H54 (cell line): Measurements from ENCODE around the gene DNAJB8.

Experiments
- DNase-seq: peaks from one replicate; pipeline ENCODE4 v3.0.0; 2011; ENCODE audit warnings: low spot score, mixed read lengths; ENCODE audit not compliant: insufficient read length
- FAIRE-seq: peaks from 3 replicates; lab custom pipeline; 2011; peaks lifted over from hg19 to GRCh38; lab: Jason Lieb, UNC
- POLR2A ChIP-seq: IDR thresholded peaks from 2 replicates; pipeline ENCODE4 v1.6.1; 2011; ENCODE audit warnings: low read depth, mild to moderate bottlenecking, low read length

Gene DNAJB8

DNA sequence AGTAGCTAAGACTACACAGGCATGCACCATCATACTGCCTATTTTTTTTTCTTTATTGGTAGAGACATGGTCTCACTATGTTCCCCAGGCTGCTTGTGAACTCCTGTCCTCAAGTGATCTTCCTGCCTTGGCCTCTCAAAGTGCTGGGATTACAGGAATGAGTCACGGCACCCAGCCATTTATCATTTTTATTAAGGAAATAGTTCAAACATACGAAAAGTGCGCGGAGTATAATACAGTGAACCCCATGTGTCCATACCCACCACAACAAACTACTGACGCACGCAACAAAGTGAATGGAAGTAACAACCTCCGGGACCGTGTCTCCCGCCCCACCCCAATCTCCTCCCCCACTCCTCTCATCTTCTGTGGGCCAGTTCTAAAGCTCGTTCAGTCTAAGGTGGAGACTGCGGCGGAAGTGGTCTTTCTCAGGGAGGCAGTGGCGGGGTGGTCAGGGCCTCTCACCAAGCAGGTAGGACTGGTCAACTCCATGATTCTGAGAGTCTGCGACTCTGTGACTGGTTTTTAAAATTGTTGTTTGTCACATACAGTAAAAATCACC, 42.1 kb downstream of the DNAJB8 start:
- TF ChIP-seq POLR2A, result no peak
- DNase-seq, result peak; percentile 74
- FAIRE-seq, result peak; percentile 81

DNA sequence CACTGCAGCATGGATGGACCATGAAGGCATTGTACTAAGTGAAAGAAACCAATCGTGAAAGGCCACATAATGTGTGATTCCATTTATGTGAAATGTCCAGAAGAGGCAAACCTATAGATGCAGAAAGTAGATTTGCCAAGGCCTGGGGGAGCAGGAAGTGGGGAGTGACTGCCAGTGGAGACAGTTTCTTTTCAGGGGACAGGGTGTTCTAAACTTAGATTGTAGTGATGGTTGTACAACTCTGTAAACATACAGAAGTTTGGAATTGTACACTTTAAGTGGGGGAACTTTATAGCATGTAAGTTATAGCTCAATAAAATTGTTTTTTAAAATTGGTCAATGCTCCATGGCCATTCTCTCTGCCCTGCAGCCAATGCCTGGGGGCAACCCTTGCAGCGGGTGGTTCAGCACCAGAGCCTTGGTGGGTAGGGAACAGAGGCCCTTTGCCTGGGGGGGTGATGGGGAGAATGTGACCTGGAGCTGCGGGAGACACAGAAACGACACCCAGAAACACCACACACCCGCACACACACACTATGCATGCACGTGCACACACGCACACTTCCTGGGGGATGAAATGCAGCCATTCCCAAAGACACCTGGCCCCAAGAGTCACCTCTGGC, 43.1 kb downstream of the DNAJB8 start:
- TF ChIP-seq POLR2A, result no peak
- DNase-seq (no peak), FAIRE-seq (no peak)

GRCh38 chr3:128422762-128423524, 43.7 kb downstream of the DNAJB8 start:
- no peak for TF ChIP-seq POLR2A
- FAIRE-seq (no peak), DNase-seq (no peak)

DNA sequence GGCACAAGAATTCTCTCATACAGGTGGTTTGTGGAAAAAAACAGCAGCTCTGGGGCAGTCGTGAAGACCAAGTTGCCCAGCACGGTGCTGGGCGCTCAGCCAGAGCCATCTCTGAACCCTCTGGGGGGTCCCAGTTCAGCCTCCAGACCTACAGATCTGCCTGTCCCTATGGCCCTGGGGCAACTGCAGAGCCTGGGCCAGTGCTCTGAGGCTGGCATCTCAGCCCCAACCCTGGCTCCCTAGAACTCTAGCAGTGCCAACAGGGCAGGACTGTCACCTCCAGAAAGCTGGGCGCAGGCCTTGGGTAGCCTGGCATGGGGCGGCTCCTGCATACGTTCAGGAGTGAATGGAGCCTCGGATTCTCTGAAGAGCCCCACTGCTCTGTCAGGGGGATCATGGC, 44.7 kb downstream of the DNAJB8 start:
- TF ChIP-seq POLR2A, result no peak
- DNase-seq (no peak), FAIRE-seq (no peak)

- TF ChIP-seq POLR2A, result no peak
- FAIRE-seq, result no peak
- no peak for DNase-seq
Measured at GRCh38 chr3:128421439-128421836, 45.3 kb downstream of the DNAJB8 start.

DNA sequence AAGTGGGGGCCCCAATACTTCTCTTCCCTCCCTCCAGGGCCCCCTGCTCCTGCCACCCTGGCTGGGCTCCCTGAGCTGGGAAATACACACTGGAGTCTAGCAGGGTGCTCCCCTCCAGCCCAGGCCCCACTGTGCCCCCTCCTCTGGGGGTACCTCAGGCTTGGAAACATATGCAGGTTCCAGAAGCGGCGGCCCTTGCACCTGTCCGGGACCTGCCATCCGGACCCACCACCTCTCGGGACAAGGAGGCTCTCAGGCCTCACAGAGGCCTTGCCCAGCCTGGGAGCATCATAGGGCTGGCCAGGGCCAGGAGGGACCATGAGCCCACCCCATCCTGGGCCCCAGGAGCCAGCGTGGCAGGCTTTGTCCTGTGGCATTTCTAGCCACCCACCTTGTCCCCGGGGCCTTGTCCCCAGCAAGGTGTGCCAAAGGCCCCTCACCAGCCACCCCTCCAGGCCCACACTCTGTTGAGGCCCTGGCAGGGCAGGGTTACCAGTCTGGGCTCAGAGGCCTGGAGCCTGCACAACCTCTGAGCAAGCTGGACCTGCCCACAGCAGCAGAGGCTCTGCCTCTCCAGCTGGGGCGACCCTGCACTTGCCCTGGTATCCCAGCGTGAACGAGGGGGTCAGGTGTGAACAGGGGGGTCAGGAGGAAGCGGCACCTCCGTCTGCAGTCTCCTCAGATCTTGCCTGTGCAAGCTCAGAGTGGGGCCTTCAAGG, 45.8 kb downstream of the DNAJB8 start:
- FAIRE-seq (no peak), DNase-seq (no peak)
- TF ChIP-seq POLR2A, result no peak

GRCh38 chr3:128420289-128420688, 46.4 kb downstream of the DNAJB8 start:
- no peak for TF ChIP-seq POLR2A
- DNase-seq (no peak), FAIRE-seq (no peak)

DNA sequence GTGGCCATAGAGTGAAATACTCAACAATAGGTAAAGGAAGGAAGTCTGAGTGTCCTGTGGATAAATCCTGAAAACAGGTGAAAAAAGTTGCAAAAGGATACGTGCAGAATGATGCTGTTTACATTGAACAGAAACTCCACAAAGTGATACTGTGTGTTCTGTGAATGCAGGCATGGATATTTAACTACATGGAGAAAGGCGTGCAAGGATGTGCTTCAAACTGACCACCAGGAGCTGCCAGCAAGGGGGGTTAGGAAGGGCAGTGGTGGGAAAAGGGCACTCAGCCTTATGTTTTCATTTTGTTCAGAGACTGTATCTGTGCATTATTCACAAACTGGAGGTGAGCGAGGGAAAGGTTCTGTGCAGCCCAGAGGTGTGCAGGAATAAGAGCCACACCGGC, 47.4 kb downstream of the DNAJB8 start:
- no peak for DNase-seq
- no peak for FAIRE-seq
- TF ChIP-seq POLR2A, result no peak

GRCh38 chr3:128418900-128419299, 47.8 kb downstream of the DNAJB8 start:
- FAIRE-seq (no peak), DNase-seq (no peak)
- TF ChIP-seq POLR2A, result no peak

DNA sequence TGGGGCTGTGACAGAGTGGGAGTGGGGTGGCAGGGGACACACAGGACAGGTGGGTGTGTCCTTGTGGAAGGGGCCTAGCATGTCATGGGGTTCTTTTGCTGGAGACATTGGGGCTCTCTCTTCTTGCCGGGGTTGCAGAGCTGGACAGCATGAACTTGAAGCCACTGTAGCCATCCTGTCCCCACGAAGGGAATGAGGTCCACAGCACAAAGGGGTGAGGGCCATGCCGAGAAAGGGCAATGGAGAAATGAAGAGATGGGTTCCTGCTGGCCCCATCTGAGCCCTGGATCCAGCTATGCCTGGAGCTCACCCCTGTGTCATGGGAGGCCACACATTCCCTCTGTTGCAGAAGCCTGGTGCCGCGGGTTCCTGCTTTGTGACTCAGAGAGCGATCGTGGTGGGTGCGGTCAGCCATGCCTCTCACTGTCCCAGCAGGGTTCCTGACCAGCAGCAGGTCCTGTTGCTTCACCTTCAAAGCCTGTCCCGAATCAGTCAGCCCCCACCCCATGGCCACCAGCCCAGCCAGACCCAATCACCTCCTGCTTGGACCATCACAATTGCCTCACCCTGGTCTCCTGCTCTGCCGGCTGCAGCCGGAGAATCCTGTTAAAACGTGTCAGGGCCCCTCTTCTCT, 50.0 kb downstream of the DNAJB8 start:
- TF ChIP-seq POLR2A, result no peak
- DNase-seq (peak; percentile 99), FAIRE-seq (peak; percentile 87)

- TF ChIP-seq POLR2A, result no peak
- no peak for DNase-seq
- FAIRE-seq, result no peak
Measured at GRCh38 chr3:128415773-128416577, 50.7 kb downstream of the DNAJB8 start.

GRCh38 chr3:128415200-128415772, 51.4 kb downstream of the DNAJB8 start:
- DNase-seq (no peak), FAIRE-seq (no peak)
- TF ChIP-seq POLR2A, result no peak
